K562 (cell line): ENCODE results near the gene CD48. TPM values are rescaled to one million over a fixed set of nuclear protein-coding genes. Genes with fewer than 3 reads are reported as not detected.

ENCODE experiments used
- PCBP2 ChIP-seq: fragments of 200-400 bp; formaldehyde crosslinking; IDR thresholded peaks from 2 replicates; pipeline ENCODE4 v1.6.1; 2018; ENCODE audit warnings: low read length, low read depth, mild to moderate bottlenecking, moderate library complexity; ENCODE audit not compliant: poor library complexity, severe bottlenecking
- SAFB2 ChIP-seq: fragments of 200-400 bp; formaldehyde crosslinking; IDR thresholded peaks from 2 replicates; pipeline ENCODE4 v1.6.1; 2018; ENCODE audit warnings: borderline replicate concordance, low read length, low read depth, moderate library complexity; ENCODE audit not compliant: severe bottlenecking
- TAF9B ChIP-seq: fragments of 450-650 bp; IDR thresholded peaks from 2 replicates; pipeline ENCODE4 v1.6.1; 2018; ENCODE audit warnings: mild to moderate bottlenecking; ENCODE audit not compliant: partially characterized antibody
- ZNF253 ChIP-seq: fragments of 250-450 bp; sonication (Bioruptor Pico); conservative IDR thresholded peaks from 2 replicates; pipeline ENCODE4 v1.6.1; 2021; ENCODE audit warnings: mild to moderate bottlenecking
- polyA plus RNA-seq, 8 experiments: library from polyadenylated mRNA; depleted of rRNA in 4 of 8; stranded (reverse) in 5 of 8; unstranded in 3 of 8; fragments of >200 nt; fragmentation: Nextera tagmentation in 2 of 8; fragmentation: Illumina TruSeq in 1 of 8; extraction: Ambion mirVana in 2 of 8; extraction: Trizol in 1 of 8; gene quantifications; 2 replicates each; pipeline versions ENCODE4 v1.2.1 to v1.2.3, GENCODE V29; 2011 to 2014; ENCODE audit warnings: inconsistent platforms in 1 of 8, missing spikeins in 1 of 8
- total RNA-seq, 7 experiments: library from RNA; depleted of rRNA in 6 of 7; stranded (reverse); fragments of >200 nt in 6 of 7; fragmentation: Illumina TruSeq in 2 of 7; extraction: Trizol in 2 of 7; gene quantifications; 2 replicates each; pipeline versions ENCODE4 v1.2.1 to v1.2.3, GENCODE V29; 2011 to 2021; ENCODE audit warnings: low replicate concordance in 1 of 7
- TF ChIP-seq, protein P1 (sequence below): fragments of 250-450 bp; sonication (Bioruptor Pico); IDR thresholded peaks from 2 replicates; pipeline ENCODE4 v1.4.0; 2020
- TF ChIP-seq, protein P2 (sequence below): fragments of 250-450 bp; sonication (Bioruptor Pico); IDR thresholded peaks from 2 replicates; pipeline ENCODE4 v1.4.0; 2020; ENCODE audit warnings: mild to moderate bottlenecking, moderate library complexity
- TF ChIP-seq, protein P3 (sequence below): fragments of 250-450 bp; sonication (Bioruptor Pico); IDR thresholded peaks from 2 replicates; pipeline ENCODE4 v1.9.0; 2021; ENCODE audit warnings: mild to moderate bottlenecking, inconsistent platforms

The CD48 gene
- total and polyA plus RNA-seq, 9 of the 15 experiments (the other 6 are each of a cell fraction or from before 2014, with no cell fraction given): 0.10 to 0.42 (median 0.29) TPM; not detected in 3

DNA sequence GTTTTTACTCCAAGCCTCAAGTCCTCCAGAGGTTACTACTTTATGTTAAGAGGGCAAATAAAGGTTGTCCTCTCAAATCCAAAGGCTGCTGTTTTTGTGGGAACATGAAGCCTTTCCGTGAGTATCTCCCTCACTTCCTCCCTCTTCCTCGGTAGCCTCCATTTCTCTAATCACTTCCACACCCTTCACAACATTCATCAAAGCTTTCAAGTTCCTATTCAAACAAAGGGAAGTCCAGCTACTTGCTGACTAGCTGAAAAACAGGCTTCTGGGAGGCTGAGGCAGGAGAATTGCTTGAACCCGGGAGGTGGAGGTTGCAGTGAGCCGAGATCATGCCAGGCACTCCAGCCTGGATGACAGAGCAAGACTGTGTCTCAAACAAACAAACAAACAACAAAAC, 6.6 kb upstream of the CD48 start (continued):
- TF ChIP-seq, protein P1, sequence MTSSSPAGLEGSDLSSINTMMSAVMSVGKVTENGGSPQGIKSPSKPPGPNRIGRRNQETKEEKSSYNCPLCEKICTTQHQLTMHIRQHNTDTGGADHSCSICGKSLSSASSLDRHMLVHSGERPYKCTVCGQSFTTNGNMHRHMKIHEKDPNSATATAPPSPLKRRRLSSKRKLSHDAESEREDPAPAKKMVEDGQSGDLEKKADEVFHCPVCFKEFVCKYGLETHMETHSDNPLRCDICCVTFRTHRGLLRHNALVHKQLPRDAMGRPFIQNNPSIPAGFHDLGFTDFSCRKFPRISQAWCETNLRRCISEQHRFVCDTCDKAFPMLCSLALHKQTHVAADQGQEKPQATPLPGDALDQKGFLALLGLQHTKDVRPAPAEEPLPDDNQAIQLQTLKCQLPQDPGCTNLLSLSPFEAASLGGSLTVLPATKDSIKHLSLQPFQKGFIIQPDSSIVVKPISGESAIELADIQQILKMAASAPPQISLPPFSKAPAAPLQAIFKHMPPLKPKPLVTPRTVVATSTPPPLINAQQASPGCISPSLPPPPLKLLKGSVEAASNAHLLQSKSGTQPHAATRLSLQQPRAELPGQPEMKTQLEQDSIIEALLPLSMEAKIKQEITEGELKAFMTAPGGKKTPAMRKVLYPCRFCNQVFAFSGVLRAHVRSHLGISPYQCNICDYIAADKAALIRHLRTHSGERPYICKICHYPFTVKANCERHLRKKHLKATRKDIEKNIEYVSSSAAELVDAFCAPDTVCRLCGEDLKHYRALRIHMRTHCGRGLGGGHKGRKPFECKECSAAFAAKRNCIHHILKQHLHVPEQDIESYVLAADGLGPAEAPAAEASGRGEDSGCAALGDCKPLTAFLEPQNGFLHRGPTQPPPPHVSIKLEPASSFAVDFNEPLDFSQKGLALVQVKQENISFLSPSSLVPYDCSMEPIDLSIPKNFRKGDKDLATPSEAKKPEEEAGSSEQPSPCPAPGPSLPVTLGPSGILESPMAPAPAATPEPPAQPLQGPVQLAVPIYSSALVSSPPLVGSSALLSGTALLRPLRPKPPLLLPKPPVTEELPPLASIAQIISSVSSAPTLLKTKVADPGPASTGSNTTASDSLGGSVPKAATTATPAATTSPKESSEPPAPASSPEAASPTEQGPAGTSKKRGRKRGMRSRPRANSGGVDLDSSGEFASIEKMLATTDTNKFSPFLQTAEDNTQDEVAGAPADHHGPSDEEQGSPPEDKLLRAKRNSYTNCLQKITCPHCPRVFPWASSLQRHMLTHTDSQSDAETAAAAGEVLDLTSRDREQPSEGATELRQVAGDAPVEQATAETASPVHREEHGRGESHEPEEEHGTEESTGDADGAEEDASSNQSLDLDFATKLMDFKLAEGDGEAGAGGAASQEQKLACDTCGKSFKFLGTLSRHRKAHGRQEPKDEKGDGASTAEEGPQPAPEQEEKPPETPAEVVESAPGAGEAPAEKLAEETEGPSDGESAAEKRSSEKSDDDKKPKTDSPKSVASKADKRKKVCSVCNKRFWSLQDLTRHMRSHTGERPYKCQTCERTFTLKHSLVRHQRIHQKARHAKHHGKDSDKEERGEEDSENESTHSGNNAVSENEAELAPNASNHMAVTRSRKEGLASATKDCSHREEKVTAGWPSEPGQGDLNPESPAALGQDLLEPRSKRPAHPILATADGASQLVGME: no peak
- TF ChIP-seq PCBP2 (no peak), SAFB2 (no peak), ZNF253 (no peak), TAF9B (no peak)
- TF ChIP-seq, protein P2, sequence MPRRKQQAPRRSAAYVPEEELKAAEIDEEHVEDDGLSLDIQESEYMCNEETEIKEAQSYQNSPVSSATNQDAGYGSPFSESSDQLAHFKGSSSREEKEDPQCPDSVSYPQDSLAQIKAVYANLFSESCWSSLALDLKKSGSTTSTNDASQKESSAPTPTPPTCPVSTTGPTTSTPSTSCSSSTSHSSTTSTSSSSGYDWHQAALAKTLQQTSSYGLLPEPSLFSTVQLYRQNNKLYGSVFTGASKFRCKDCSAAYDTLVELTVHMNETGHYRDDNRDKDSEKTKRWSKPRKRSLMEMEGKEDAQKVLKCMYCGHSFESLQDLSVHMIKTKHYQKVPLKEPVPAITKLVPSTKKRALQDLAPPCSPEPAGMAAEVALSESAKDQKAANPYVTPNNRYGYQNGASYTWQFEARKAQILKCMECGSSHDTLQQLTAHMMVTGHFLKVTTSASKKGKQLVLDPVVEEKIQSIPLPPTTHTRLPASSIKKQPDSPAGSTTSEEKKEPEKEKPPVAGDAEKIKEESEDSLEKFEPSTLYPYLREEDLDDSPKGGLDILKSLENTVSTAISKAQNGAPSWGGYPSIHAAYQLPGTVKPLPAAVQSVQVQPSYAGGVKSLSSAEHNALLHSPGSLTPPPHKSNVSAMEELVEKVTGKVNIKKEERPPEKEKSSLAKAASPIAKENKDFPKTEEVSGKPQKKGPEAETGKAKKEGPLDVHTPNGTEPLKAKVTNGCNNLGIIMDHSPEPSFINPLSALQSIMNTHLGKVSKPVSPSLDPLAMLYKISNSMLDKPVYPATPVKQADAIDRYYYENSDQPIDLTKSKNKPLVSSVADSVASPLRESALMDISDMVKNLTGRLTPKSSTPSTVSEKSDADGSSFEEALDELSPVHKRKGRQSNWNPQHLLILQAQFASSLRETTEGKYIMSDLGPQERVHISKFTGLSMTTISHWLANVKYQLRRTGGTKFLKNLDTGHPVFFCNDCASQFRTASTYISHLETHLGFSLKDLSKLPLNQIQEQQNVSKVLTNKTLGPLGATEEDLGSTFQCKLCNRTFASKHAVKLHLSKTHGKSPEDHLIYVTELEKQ (CRISPR knock-in tag): no peak
- TF ChIP-seq, protein P3, sequence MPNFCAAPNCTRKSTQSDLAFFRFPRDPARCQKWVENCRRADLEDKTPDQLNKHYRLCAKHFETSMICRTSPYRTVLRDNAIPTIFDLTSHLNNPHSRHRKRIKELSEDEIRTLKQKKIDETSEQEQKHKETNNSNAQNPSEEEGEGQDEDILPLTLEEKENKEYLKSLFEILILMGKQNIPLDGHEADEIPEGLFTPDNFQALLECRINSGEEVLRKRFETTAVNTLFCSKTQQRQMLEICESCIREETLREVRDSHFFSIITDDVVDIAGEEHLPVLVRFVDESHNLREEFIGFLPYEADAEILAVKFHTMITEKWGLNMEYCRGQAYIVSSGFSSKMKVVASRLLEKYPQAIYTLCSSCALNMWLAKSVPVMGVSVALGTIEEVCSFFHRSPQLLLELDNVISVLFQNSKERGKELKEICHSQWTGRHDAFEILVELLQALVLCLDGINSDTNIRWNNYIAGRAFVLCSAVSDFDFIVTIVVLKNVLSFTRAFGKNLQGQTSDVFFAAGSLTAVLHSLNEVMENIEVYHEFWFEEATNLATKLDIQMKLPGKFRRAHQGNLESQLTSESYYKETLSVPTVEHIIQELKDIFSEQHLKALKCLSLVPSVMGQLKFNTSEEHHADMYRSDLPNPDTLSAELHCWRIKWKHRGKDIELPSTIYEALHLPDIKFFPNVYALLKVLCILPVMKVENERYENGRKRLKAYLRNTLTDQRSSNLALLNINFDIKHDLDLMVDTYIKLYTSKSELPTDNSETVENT (CRISPR knock-in tag): no peak
